Mesenchymal stem cell (in vitro differentiated cells and primary cell): ENCODE results near the gene NYAP2.

Experiments
- DNase-seq: peaks from one replicate; pipeline ENCODE4 v3.0.0-alpha.2; 2013
- H2AFZ ChIP-seq: one replicate; pipeline ENCODE4 v1.6.1; 2013; ENCODE audit warnings: low read depth, mild to moderate bottlenecking, control low read depth, inconsistent platforms, low read length, moderate library complexity
- H2AK5ac ChIP-seq: 2 replicates; pipeline ENCODE4 v1.6.1; 2013; ENCODE audit warnings: low read length, moderate library complexity, mild to moderate bottlenecking, inconsistent platforms; ENCODE audit not compliant: severe bottlenecking
- H2BK120ac ChIP-seq: one replicate; pipeline ENCODE4 v1.6.1; 2013; ENCODE audit warnings: low read depth, mild to moderate bottlenecking, inconsistent platforms, low read length, moderate library complexity
- H2BK12ac ChIP-seq, 2 experiments: one replicate each; pipeline ENCODE4 v1.6.1; 2013; ENCODE audit warnings: inconsistent platforms in 2 of 2, low read length in 2 of 2, mild to moderate bottlenecking in 2 of 2, moderate library complexity in 2 of 2, control low read depth in 1 of 2
- H2BK15ac ChIP-seq: one replicate; pipeline ENCODE4 v1.6.1; 2013; ENCODE audit warnings: mild to moderate bottlenecking, low read depth, inconsistent platforms; ENCODE audit not compliant: poor library complexity, severe bottlenecking
- H2BK5ac ChIP-seq: 2 replicates; pipeline ENCODE4 v1.6.1; 2013; ENCODE audit warnings: low read depth, mild to moderate bottlenecking, low read length, control low read depth, inconsistent platforms; ENCODE audit not compliant: poor library complexity, severe bottlenecking
- H3K14ac ChIP-seq, 2 experiments: one replicate each; pipeline ENCODE4 v1.6.1; 2013; ENCODE audit warnings: inconsistent platforms in 2 of 2, low read length in 2 of 2, control low read depth in 1 of 2, mild to moderate bottlenecking in 1 of 2, moderate library complexity in 1 of 2
- H3K18ac ChIP-seq, 2 experiments: one replicate each; pipeline ENCODE4 v1.6.1; 2013; ENCODE audit warnings: inconsistent platforms in 2 of 2, low read length in 2 of 2, control low read depth in 1 of 2, low read depth in 1 of 2, mild to moderate bottlenecking in 1 of 2
- H3K23ac ChIP-seq, 2 experiments: one replicate each; pipeline ENCODE4 v1.6.1; 2013; ENCODE audit warnings: inconsistent platforms in 2 of 2, low read length in 2 of 2, mild to moderate bottlenecking in 2 of 2, moderate library complexity in 2 of 2, control low read depth in 1 of 2
- H3K27ac ChIP-seq: 2 replicates; pipeline ENCODE4 v1.5.1; 2013; ENCODE audit warnings: mild to moderate bottlenecking, moderate library complexity, low read length, control low read depth, inconsistent platforms; ENCODE audit not compliant: poor library complexity, severe bottlenecking
- H3K27me3 ChIP-seq, 2 experiments: 2 replicates each; pipeline versions ENCODE4 v1.6.1 to v1.7.0; 2013; ENCODE audit warnings: low read length in 2 of 2, mild to moderate bottlenecking in 2 of 2, moderate library complexity in 2 of 2, control low read depth in 1 of 2, inconsistent platforms in 1 of 2; ENCODE audit not compliant: control insufficient read depth in 1 of 2, insufficient read depth in 1 of 2
- H3K36me3 ChIP-seq, 2 experiments: 2 replicates each; pipeline versions ENCODE4 v1.6.1 to v1.7.0; 2013; ENCODE audit warnings: low read length in 2 of 2, control low read depth in 1 of 2, inconsistent platforms in 1 of 2, low read depth in 1 of 2, mild to moderate bottlenecking in 1 of 2; ENCODE audit not compliant: insufficient read depth in 2 of 2, control insufficient read depth in 1 of 2
- H3K4ac ChIP-seq, 2 experiments: one replicate each; pipeline ENCODE4 v1.6.1; 2013; ENCODE audit warnings: inconsistent platforms in 2 of 2, low read length in 2 of 2, mild to moderate bottlenecking in 2 of 2, moderate library complexity in 2 of 2, control low read depth in 1 of 2, low read depth in 1 of 2
- H3K4me1 ChIP-seq: 2 replicates; pipeline ENCODE4 v1.6.1; 2013; ENCODE audit warnings: low read depth, low read length, control low read depth; ENCODE audit not compliant: control insufficient read depth, insufficient read depth
- H3K4me2 ChIP-seq: 2 replicates; pipeline ENCODE4 v1.6.1; 2013; ENCODE audit warnings: low read length, mild to moderate bottlenecking, inconsistent platforms; ENCODE audit not compliant: poor library complexity, severe bottlenecking
- H3K4me3 ChIP-seq, 2 experiments: 2 replicates each; pipeline versions ENCODE4 v1.5.1 to v1.7.0; 2013; ENCODE audit warnings: low read length in 2 of 2, mild to moderate bottlenecking in 2 of 2, control low read depth in 1 of 2, low read depth in 1 of 2; ENCODE audit not compliant: insufficient read depth in 1 of 2
- H3K79me1 ChIP-seq: replicated peaks from 2 replicates; pipeline ENCODE4 v1.6.1; 2013; ENCODE audit warnings: mild to moderate bottlenecking, control low read depth, low read length, inconsistent platforms; ENCODE audit not compliant: poor library complexity, severe bottlenecking
- H3K9ac ChIP-seq: 2 replicates; pipeline ENCODE4 v1.7.0; 2013; ENCODE audit warnings: mild to moderate bottlenecking, low read length, moderate library complexity
- H3K9me3 ChIP-seq: 2 replicates; pipeline ENCODE4 v1.7.0; 2013; ENCODE audit warnings: mild to moderate bottlenecking, low read length; ENCODE audit not compliant: control insufficient read depth
- H4K8ac ChIP-seq: one replicate; pipeline ENCODE4 v1.6.1; 2013; ENCODE audit warnings: inconsistent platforms, mild to moderate bottlenecking, low read length, moderate library complexity
- H4K91ac ChIP-seq: one replicate; pipeline ENCODE4 v1.6.1; 2013; ENCODE audit warnings: mild to moderate bottlenecking, low read length, inconsistent platforms
- WGBS: methylation state at CpG from one replicate; pipeline ENCODE4 v1.1.7; 2013; ENCODE audit warnings: mixed read lengths; 5-methylcytosine and 5-hydroxymethylcytosine counted together

The NYAP2 gene

GRCh38 chr2:225458431-225459117 is 59.1 kb downstream of the NYAP2 start:
- Histone ChIP-seq H2AFZ (no peak overlapping the region), H3K23ac (no peak overlapping the region), H3K27ac (no peak overlapping the region), H2BK12ac (no peak overlapping the region), H3K14ac (no peak overlapping the region), H3K36me3 (no peaks in the 10 kb centered on the region), H2BK5ac (no peak overlapping the region), H2BK120ac (no peak overlapping the region), H2BK15ac (no peak overlapping the region), H3K4me3 (no peak overlapping the region), H2AK5ac (no peak overlapping the region), H4K8ac (no peak overlapping the region), H3K9me3 (no peaks in the 10 kb centered on the region), H3K4me1 (no peaks in the 10 kb centered on the region), H3K4me2 (no peak overlapping the region), H3K18ac (no peak overlapping the region), H3K4ac (no peak overlapping the region), H3K79me1 (no peaks in the 10 kb centered on the region), H3K27me3 (no peaks in the 10 kb centered on the region), H4K91ac (no peak overlapping the region), H3K9ac (no peak overlapping the region)
- no CpG with 5 or more reads among the region's 2 CpGs for WGBS
- peak; percentile 48 for DNase-seq

GRCh38 chr2:225462417-225462816 is 62.9 kb downstream of the NYAP2 start:
- no peak for DNase-seq
- no peak overlapping the region for H3K23ac ChIP-seq
- no peak overlapping the region for H3K9ac ChIP-seq
- H3K4me2 ChIP-seq = no peak overlapping the region
- H3K18ac ChIP-seq = no peak overlapping the region
- no peak overlapping the region for H3K14ac ChIP-seq
- no peak overlapping the region for H2AFZ ChIP-seq
- H2BK15ac ChIP-seq = no peak overlapping the region
- no peak overlapping the region for H3K4me3 ChIP-seq
- no peak overlapping the region for H4K8ac ChIP-seq
- no peaks in the 10 kb centered on the region for H3K27me3 ChIP-seq
- no peaks in the 10 kb centered on the region for H3K36me3 ChIP-seq
- no peak overlapping the region for H3K4ac ChIP-seq
- H3K27ac ChIP-seq = no peak overlapping the region
- no peak overlapping the region for H2BK12ac ChIP-seq
- H3K79me1 ChIP-seq = no peaks in the 10 kb centered on the region
- H4K91ac ChIP-seq = no peak overlapping the region
- H2BK120ac ChIP-seq = no peak overlapping the region
- no peak overlapping the region for H2BK5ac ChIP-seq
- WGBS = 100% methylated on average over 1 of the region's 2 CpGs
- peaks cover 5% of the 10 kb centered on the region for H3K4me1 ChIP-seq
- H2AK5ac ChIP-seq = no peak overlapping the region
- no peaks in the 10 kb centered on the region for H3K9me3 ChIP-seq

GRCh38 chr2:225462945-225463344 is 63.4 kb downstream of the NYAP2 start:
- Histone ChIP-seq H2BK15ac (no peak overlapping the region), H3K4me3 (no peak overlapping the region), H4K8ac (no peak overlapping the region), H3K23ac (no peak overlapping the region), H3K9ac (no peak overlapping the region), H2AFZ (no peak overlapping the region), H2BK12ac (no peak overlapping the region), H3K36me3 (no peaks in the 10 kb centered on the region), H3K9me3 (no peaks in the 10 kb centered on the region), H2BK5ac (no peak overlapping the region), H3K4me2 (no peak overlapping the region), H3K4me1 (peaks cover 5% of the 10 kb centered on the region), H3K14ac (no peak overlapping the region), H3K4ac (no peak overlapping the region), H3K27ac (no peak overlapping the region), H3K18ac (no peak overlapping the region), H2AK5ac (no peak overlapping the region), H3K79me1 (no peaks in the 10 kb centered on the region), H3K27me3 (no peaks in the 10 kb centered on the region), H2BK120ac (no peak overlapping the region), H4K91ac (no peak overlapping the region)
- no peak for DNase-seq

- no peak overlapping the region for H3K4me3 ChIP-seq
- no peak overlapping the region for H3K9ac ChIP-seq
- H3K4ac ChIP-seq = no peak overlapping the region
- H3K27me3 ChIP-seq = no peaks in the 10 kb centered on the region
- no peaks in the 10 kb centered on the region for H3K9me3 ChIP-seq
- no peak overlapping the region for H2AFZ ChIP-seq
- no peak overlapping the region for H4K91ac ChIP-seq
- H3K4me1 ChIP-seq = peaks cover 5% of the 10 kb centered on the region
- no peak overlapping the region for H4K8ac ChIP-seq
- H3K36me3 ChIP-seq = no peaks in the 10 kb centered on the region
- H3K18ac ChIP-seq = no peak overlapping the region
- no peak overlapping the region for H3K4me2 ChIP-seq
- H2AK5ac ChIP-seq = no peak overlapping the region
- H3K14ac ChIP-seq = no peak overlapping the region
- H2BK12ac ChIP-seq = no peak overlapping the region
- H3K23ac ChIP-seq = no peak overlapping the region
- H2BK120ac ChIP-seq = no peak overlapping the region
- H2BK15ac ChIP-seq = no peak overlapping the region
- no peak overlapping the region for H2BK5ac ChIP-seq
- DNase-seq = no peak
- no peaks in the 10 kb centered on the region for H3K79me1 ChIP-seq
- WGBS = no CpG with 5 or more reads among the region's 1 CpG
- H3K27ac ChIP-seq = no peak overlapping the region
Measured at GRCh38 chr2:225463449-225463848, 63.9 kb downstream of the NYAP2 start.
